GM12878 (cell line): ENCODE results near the gene ATCAY. TPM values are rescaled to one million over a fixed set of nuclear protein-coding genes. Genes with fewer than 3 reads are reported as not detected.

ENCODE experiments used
- ATAC-seq: fragments of 200-7000 bp; cut with Tn5 transposase; 3 replicates; pipeline ENCODE4 v1.9.1; 2020; ENCODE audit warnings: mild to moderate bottlenecking, moderate library complexity
- BruUV-seq: library from RNA; stranded (reverse); fragments of 400-500 nt; replicated peaks from 2 replicates; lab custom pipeline; 2021; lab: Mats Ljungman, UMichigan
- CTCF ChIA-PET: fragments of 300-600 bp; sonication (Branson Sonifier 250); formaldehyde crosslinking; extraction: SDS; loops from one replicate; lab custom pipeline; 2021; ENCODE audit warnings: inconsistent platforms; lab: Yijun Ruan, JAX
- POLR2A ChIA-PET: fragments of 350-600 bp; formaldehyde crosslinking; extraction: SDS; loops from one replicate; lab custom pipeline; 2021; ENCODE audit warnings: inconsistent platforms; lab: Charles Lee
- RAD21 ChIA-PET: fragments of 300-600 bp; sonication (Branson Sonifier 250); formaldehyde crosslinking; loops from one replicate; lab custom pipeline; 2023; ENCODE audit warnings: antibody characterized with exemption; ENCODE audit not compliant: unreplicated experiment; lab: Charles Lee
- SMC1A ChIA-PET: fragments of 300-600 bp; sonication (Branson Sonifier 250); formaldehyde crosslinking; loops from one replicate; lab custom pipeline; 2023; ENCODE audit not compliant: unreplicated experiment, uncharacterized antibody; lab: Charles Lee
- DNase-seq: peaks from one replicate; pipeline ENCODE4 v3.0.0-alpha.2; 2011; ENCODE audit warnings: low read depth, low spot score
- FAIRE-seq: peaks from 3 replicates; lab custom pipeline; 2011; peaks lifted over from hg19 to GRCh38; lab: Jason Lieb, UNC
- H2AFZ ChIP-seq: 2 replicates; pipeline ENCODE4 v1.6.0; 2011; ENCODE audit warnings: low read depth, low read length, control low read depth; ENCODE audit not compliant: control insufficient read depth
- H3K27ac ChIP-seq: 2 replicates; pipeline ENCODE4 v1.5.1; 2011; ENCODE audit warnings: control low read depth; ENCODE audit not compliant: control insufficient read depth, insufficient read depth
- H3K27me3 ChIP-seq, 2 experiments: replicated peaks in 1 of 2; 2 replicates each; pipeline versions ENCODE4 v1.6.0 to v1.6.1; 2011; ENCODE audit warnings: low read length in 1 of 2; ENCODE audit not compliant: control insufficient read depth in 2 of 2, insufficient read depth in 2 of 2
- H3K36me3 ChIP-seq, 2 experiments: 2 replicates each; pipeline ENCODE4 v1.5.1; 2011; ENCODE audit warnings: low read length in 1 of 2; ENCODE audit not compliant: control insufficient read depth in 2 of 2, insufficient read depth in 2 of 2
- H3K4me1 ChIP-seq: 2 replicates; pipeline ENCODE4 v1.6.1; 2011; ENCODE audit warnings: mild to moderate bottlenecking, low read length, moderate library complexity, mixed read lengths; ENCODE audit not compliant: control insufficient read depth, insufficient read depth
- H3K4me2 ChIP-seq: 2 replicates; pipeline ENCODE4 v1.6.0; 2011; ENCODE audit warnings: control low read depth; ENCODE audit not compliant: control insufficient read depth, insufficient read depth
- H3K4me3 ChIP-seq: fragments of 200-600 bp; sonication (generic); 2 replicates; pipeline ENCODE4 v1.5.1; 2016
- H3K79me2 ChIP-seq: 2 replicates; pipeline ENCODE4 v1.6.0; 2011; ENCODE audit warnings: low read length; ENCODE audit not compliant: control insufficient read depth, insufficient read depth
- H3K9ac ChIP-seq: 2 replicates; pipeline ENCODE4 v1.8.0; 2011; ENCODE audit warnings: low read length, control low read depth, mixed read lengths; ENCODE audit not compliant: control insufficient read depth, insufficient read depth
- H3K9me3 ChIP-seq: replicated peaks from 3 replicates; pipeline ENCODE4 v1.5.1; 2011; ENCODE audit warnings: mild to moderate bottlenecking, low read length; ENCODE audit not compliant: control insufficient read depth, insufficient read depth
- H4K20me1 ChIP-seq: 2 replicates; pipeline ENCODE4 v1.6.0; 2011; ENCODE audit not compliant: control insufficient read depth, insufficient read depth
- CBFB ChIP-seq: IDR thresholded peaks from 2 replicates; pipeline ENCODE4 v1.6.1; 2016; ENCODE audit warnings: antibody characterized with exemption, low read depth
- ELK1 ChIP-seq: IDR thresholded peaks from 2 replicates; pipeline ENCODE4 v1.6.1; 2012; ENCODE audit warnings: low read depth, low read length, improper control_type of control experiment
- EZH2 ChIP-seq: IDR thresholded peaks from 2 replicates; pipeline ENCODE4 v1.6.1; 2012; ENCODE audit warnings: low read depth, mild to moderate bottlenecking, control low read depth, inconsistent platforms, low read length, borderline replicate concordance; ENCODE audit not compliant: control insufficient read depth
- IRF3 ChIP-seq: fragments of 450-650 bp; IDR thresholded peaks from 2 replicates; pipeline ENCODE4 v1.6.1; 2014; ENCODE audit warnings: mild to moderate bottlenecking
- POLR2A ChIP-seq: IDR thresholded peaks from 2 replicates; pipeline ENCODE4 v1.6.1; 2011; ENCODE audit warnings: low read depth, mild to moderate bottlenecking, low read length
- PRDM15 ChIP-seq: fragments of 450-650 bp; formaldehyde crosslinking; IDR thresholded peaks from 2 replicates; pipeline ENCODE4 v1.4.0; 2020; ENCODE audit warnings: mild to moderate bottlenecking, moderate library complexity
- RBBP5 ChIP-seq: fragments of 200-600 bp; sonication (generic); conservative IDR thresholded peaks from 2 replicates; pipeline ENCODE4 v1.6.1; 2016
- RELB ChIP-seq: fragments of 450-650 bp; IDR thresholded peaks from 2 replicates; pipeline ENCODE4 v1.6.1; 2017; ENCODE audit warnings: low read depth, mild to moderate bottlenecking, moderate library complexity
- SREBF2 ChIP-seq: IDR thresholded peaks from 2 replicates; pipeline ENCODE4 v1.6.1; 2012; ENCODE audit warnings: mild to moderate bottlenecking, low read length
- ZNF217 ChIP-seq: fragments of 450-650 bp; IDR thresholded peaks from 2 replicates; pipeline ENCODE4 v1.6.1; 2017; ENCODE audit warnings: antibody characterized with exemption, mild to moderate bottlenecking
- ZNF24 ChIP-seq: fragments of 450-650 bp; IDR thresholded peaks from 2 replicates; pipeline ENCODE4 v1.6.1; 2017; ENCODE audit warnings: antibody characterized with exemption, mild to moderate bottlenecking
- WGBS: methylation state at CpG from one replicate; pipeline ENCODE4 v1.1.6; 2016; ENCODE audit warnings: low lambda C conversion rate; ENCODE audit not compliant: insufficient replicate concordance, insufficient coverage; ENCODE audit errors: missing lambda C conversion rate; 5-methylcytosine and 5-hydroxymethylcytosine counted together
- in situ Hi-C: fragments of 300-500 bp; cut with MboI; formaldehyde crosslinking; loops from 9 replicates; pipeline ENCODE4 v1.14.3; 2018; ENCODE audit warnings: mixed read lengths
- intact Hi-C: fragments of 100-400 bp; cut with micrococcal nuclease; formaldehyde crosslinking; loops from one replicate; pipeline ENCODE4 v1.14.2; 2022; ENCODE audit not compliant: unreplicated experiment
- polyA plus RNA-seq, 11 experiments: library from polyadenylated mRNA; depleted of rRNA in 4 of 11; unstranded in 6 of 11; stranded (reverse) in 5 of 11; fragments of >200 nt; fragmentation: Nextera tagmentation in 4 of 11; fragmentation: Illumina TruSeq in 1 of 11; extraction: Ambion mirVana in 4 of 11; extraction: Trizol in 1 of 11; gene quantifications; 1 replicate in 1 of 11; 2 replicates in 10 of 11; pipeline versions ENCODE4 v1.2.1 to v1.2.3, GENCODE V29; 2011 to 2016; ENCODE audit warnings: inconsistent platforms in 2 of 11, missing spikeins in 2 of 11, low read depth in 1 of 11
- total RNA-seq, 4 experiments: library from RNA; depleted of rRNA in 3 of 4; stranded (reverse); fragments of >200 nt in 3 of 4; fragmentation: Illumina TruSeq in 1 of 4; extraction: Trizol in 1 of 4; gene quantifications; 2 replicates each; pipeline versions ENCODE4 v1.2.1 to v1.2.3, GENCODE V29; 2013 to 2021

ATCAY gene
- total and polyA plus RNA-seq, 10 of the 15 experiments (the other 5 are each of a cell fraction or from before 2014, with no cell fraction given) = under 0.01 to 0.04 (median 0.02) TPM; not detected in 4

- no peak for TF ChIP-seq ZNF217
- no peak for TF ChIP-seq SREBF2
- TF ChIP-seq ELK1 = no peak
Measured at GRCh38 chr19:3897936-3898335, 17.5 kb downstream of the ATCAY start (continued).

GRCh38 chr19:3898426-3898825 lies 17.9 kb downstream of the ATCAY start:
- Histone ChIP-seq H4K20me1 (no peaks in the 10 kb centered on the region), H3K4me3 (no peak overlapping the region), H3K79me2 (no peaks in the 10 kb centered on the region), H3K4me2 (no peak overlapping the region), H3K27ac (no peak overlapping the region), H2AFZ (no peak overlapping the region), H3K36me3 (no peaks in the 10 kb centered on the region), H3K9me3 (no peaks in the 10 kb centered on the region; the same call in 2 of the 3 replicates), H3K27me3 (no peaks in the 10 kb centered on the region; a peak in 1 of 4 replicates), H3K4me1 (no peaks in the 10 kb centered on the region), H3K9ac (no peak overlapping the region)
- ATAC-seq (no peak), FAIRE-seq (no peak), DNase-seq (no peak)
- BruUV-seq = no TSS peak
- ChIA-PET POLR2A (interaction anchor here (0.6 kb wide), 1 partner anchor 137 kb away, joined by 5 read pairs; no protein-coding TSS in a partner anchor), RAD21 (no interaction called here), SMC1A (no interaction called here), CTCF (no interaction called here)
- intact Hi-C loops (no loop called here), in situ Hi-C loops (no loop called here)
- 79% methylated on average over 3 of the region's 3 CpGs for WGBS
- TF ChIP-seq EZH2 (no peak), CBFB (no peak), POLR2A (no peak), RBBP5 (no peak), RELB (no peak), IRF3 (no peak), SREBF2 (no peak), ZNF24 (no peak), PRDM15 (CRISPR knock-in tag) (no peak)
